Pancreas (tissue), 10 donors: ENCODE measurements around the gene NAV2. TPM values are rescaled to one million over a fixed set of nuclear protein-coding genes. Genes with fewer than 3 reads are reported as not detected.

Experiments
- ATAC-seq, 4 donors: fragments of 200-7000 bp; cut with Tn5 transposase; one replicate each; pipeline versions ENCODE4 v1.8.0 to v1.9.1; 2020; ENCODE audit warnings: mild to moderate bottlenecking in 4 of 4, moderate library complexity in 4 of 4
- DNase-seq, 6 donors: peaks; one replicate each; pipeline ENCODE4 v3.0.0-alpha.2; 2020
- FAIRE-seq: peaks from 2 replicates; lab custom pipeline; 2012; peaks lifted over from hg19 to GRCh38; lab: Jason Lieb, UNC
- H3K27ac ChIP-seq, 4 donors: fragments of 200-600 bp; sonication (generic); 1 replicate in 3 of 4; 2 replicates in 1 of 4; pipeline versions ENCODE4 v1.5.0 to v1.8.0; 2020
- H3K27me3 ChIP-seq, 4 donors: fragments of 200-600 bp; one replicate each; pipeline ENCODE4 v1.8.0; 2021
- H3K36me3 ChIP-seq, 3 donors: fragments of 200-600 bp; sonication (generic) in 1 of 3; one replicate each; pipeline versions ENCODE4 v1.5.0 to v1.8.0; 2020 to 2021
- H3K4me1 ChIP-seq, 3 donors: fragments of 200-600 bp; one replicate each; pipeline ENCODE4 v1.8.0; 2021
- H3K4me3 ChIP-seq, 4 donors: fragments of 200-600 bp; sonication (generic) in 2 of 4; one replicate each; pipeline versions ENCODE4 v1.5.0 to v1.8.0; 2020 to 2021
- H3K9me3 ChIP-seq, 4 donors: fragments of 200-600 bp; one replicate each; pipeline ENCODE4 v1.8.0; 2021
- CTCF ChIP-seq, 4 donors: fragments of 200-600 bp; sonication (generic) in 3 of 4; IDR thresholded peaks; one replicate each; pipeline versions ENCODE4 v1.5.0 to v1.8.0; 2021; ENCODE audit warnings: antibody characterized with exemption in 4 of 4
- WGBS, 2 donors: extraction: QIAGEN DNeasy Blood & Tissue Kit; methylation state at CpG; one replicate each; pipeline ENCODE4 v1.1.7; 2013; 5-methylcytosine and 5-hydroxymethylcytosine counted together
- intact Hi-C, 3 donors: fragments of 100-400 bp; cut with DNase I; formaldehyde crosslinking; loops; one replicate each; pipeline versions ENCODE4 v1.11.1 to v1.14.2; 2022
- polyA plus RNA-seq, 2 donors: library from polyadenylated mRNA; stranded (reverse); fragments of 200-250 nt; gene quantifications; one replicate each; pipeline ENCODE4 v1.2.3, GENCODE V29; 2013
- total RNA-seq, 6 donors: library from RNA; stranded (reverse); fragmentation: NEBNext Ultra II Directional in 4 of 6; extraction: Animal tissue kit (Norgen Biotek cat#: 25700) in 4 of 6; gene quantifications; one replicate each; pipeline versions ENCODE4 v1.2.1 to v1.2.4, GENCODE V29; 2021 to 2023
- donor health status: healthy with polysubstance abuse.
- donor health status: DM: no; HTN: no; CAD: no; lungs with moderate emphysema.
- donor health status: DM: no; HTN: no; CAD: no.
- donor health status: control.
- donor health status: control.
- donor health status: Bipolar disorder and iron deficiency.
- donor health status: DM: yes; HTN: yes; CAD: no.
- donor health status: DM: no; HTN: no; CAD: no.
- donor health status: DM: no; HTN: no; CAD: no.
- donor health status: DM: yes; HTN: yes; CAD: no.

NAV2 gene
- total and polyA plus RNA-seq, 8 donors, result 5.8 to 26.9 (median 16.3) TPM

GRCh38 chr11:19674836-19675235 is 37.8 kb upstream of the NAV2 start:
- ATAC-seq (no peak), FAIRE-seq (no peak), DNase-seq (no peak)
- Histone ChIP-seq H3K4me1 (no peaks in the 10 kb centered on the region), H3K9me3 (no peaks in the 10 kb centered on the region), H3K27ac (no peak overlapping the region), H3K4me3 (no peak overlapping the region), H3K27me3 (no peaks in the 10 kb centered on the region), H3K36me3 (no peaks in the 10 kb centered on the region)
- no peak for TF ChIP-seq CTCF (IDR thresholded peaks at IDR 0.05)
- intact Hi-C loops, result no loop called here
- 85 to 90% methylated on average over 3 of the region's 3 CpGs for WGBS, 2 donors

- Histone ChIP-seq H3K27me3 (no peaks in the 10 kb centered on the region), H3K4me3 (no peak overlapping the region), H3K36me3 (no peaks in the 10 kb centered on the region), H3K27ac (no peak overlapping the region), H3K9me3 (no peaks in the 10 kb centered on the region), H3K4me1 (peaks cover 0 to under 1% (median 0%) of the 10 kb centered on the region in 3 donors)
- DNase-seq (no peak), FAIRE-seq (no peak), ATAC-seq (no peak)
- TF ChIP-seq CTCF (IDR thresholded peaks at IDR 0.05), result no peak
- intact Hi-C loops, result no loop called here
- WGBS, 2 donors, result 86% methylated on average over 5 of the region's 5 CpGs
Observed at GRCh38 chr11:19675397-19675796, 37.2 kb upstream of the NAV2 start.

- 81 to 84% methylated on average over 15 of the region's 15 CpGs for WGBS, 2 donors
- Histone ChIP-seq H3K4me3 (no peak overlapping the region), H3K4me1 (peaks cover 0 to 5% (median 0%) of the 10 kb centered on the region in 3 donors), H3K9me3 (no peaks in the 10 kb centered on the region), H3K27ac (no peak overlapping the region), H3K36me3 (no peaks in the 10 kb centered on the region), H3K27me3 (no peaks in the 10 kb centered on the region)
- no peak for ATAC-seq
- intact Hi-C loops, result no loop called here
- DNase-seq, result no peak
- FAIRE-seq, result no peak
- no peak for TF ChIP-seq CTCF (IDR thresholded peaks at IDR 0.05)
Observed at GRCh38 chr11:19676475-19677380, 35.9 kb upstream of the NAV2 start.

- H3K9me3 ChIP-seq, result no peaks in the 10 kb centered on the region
- H3K27me3 ChIP-seq, result no peaks in the 10 kb centered on the region
- ATAC-seq (no peak), FAIRE-seq (no peak), DNase-seq (no peak)
- peaks cover 0 to 5% (median 0%) of the 10 kb centered on the region in 3 donors for H3K4me1 ChIP-seq
- H3K36me3 ChIP-seq, result no peaks in the 10 kb centered on the region
- no peak for TF ChIP-seq CTCF (IDR thresholded peaks at IDR 0.05)
- WGBS, 2 donors, result 68% methylated on average over 8 of the region's 8 CpGs
- H3K4me3 ChIP-seq, result no peak overlapping the region
- intact Hi-C loops, result no loop called here
- no peak overlapping the region for H3K27ac ChIP-seq
Observed at GRCh38 chr11:19677381-19678080, 35.1 kb upstream of the NAV2 start.
